Left ventricle myocardium inferior (tissue), 1 donor: ENCODE measurements around the gene FARP2. TPM values are rescaled to one million over a fixed set of nuclear protein-coding genes. Genes with fewer than 3 reads are reported as not detected.
A peak's percentile ranks its signal among the peaks of the same experiment; 100 is the strongest.
"Not testable (repeated sequence)": the region's sequence is repeated elsewhere in the genome, so short reads cannot be mapped to it uniquely, and the experiment has no call there.

Experiments used
- DNase-seq: peaks from one replicate; pipeline ENCODE4 v3.0.0-alpha.2; 2020
- H3K27ac ChIP-seq: fragments of 200-600 bp; replicated peaks from 2 replicates; pipeline ENCODE4 v1.8.0; 2021
- H3K27me3 ChIP-seq: fragments of 200-600 bp; 2 replicates; pipeline ENCODE4 v1.8.0; 2021; ENCODE audit warnings: low read depth
- H3K36me3 ChIP-seq: fragments of 200-600 bp; 2 replicates; pipeline ENCODE4 v1.8.0; 2021
- H3K4me1 ChIP-seq: fragments of 200-600 bp; 2 replicates; pipeline ENCODE4 v1.8.0; 2021
- H3K4me3 ChIP-seq: fragments of 200-600 bp; 2 replicates; pipeline ENCODE4 v1.8.0; 2021; ENCODE audit warnings: mild to moderate bottlenecking, moderate library complexity
- H3K9me3 ChIP-seq: fragments of 200-600 bp; replicated peaks from 2 replicates; pipeline ENCODE4 v1.8.0; 2021
- intact Hi-C: fragments of 100-400 bp; cut with micrococcal nuclease; formaldehyde crosslinking; loops from one replicate; pipeline ENCODE4 v1.11.0; 2022
- total RNA-seq: library from RNA; stranded (reverse); fragmentation: NEBNext Ultra II Directional; extraction: Animal tissue kit (Norgen Biotek cat#: 25700); gene quantifications from one replicate; pipeline ENCODE4 v1.2.1, GENCODE V29; 2021
- TF ChIP-seq, protein P1 (sequence below): fragments of 200-600 bp; IDR thresholded peaks from 2 replicates; pipeline ENCODE4 v1.8.0; 2021; ENCODE audit warnings: antibody characterized with exemption, mild to moderate bottlenecking, borderline replicate concordance
- donor health status: DM: no; HTN: yes; CAD: no; lungs with severe emphysema.

The FARP2 gene
- total RNA-seq, 1 donor from 2014 or later = 16.5 TPM

DNA sequence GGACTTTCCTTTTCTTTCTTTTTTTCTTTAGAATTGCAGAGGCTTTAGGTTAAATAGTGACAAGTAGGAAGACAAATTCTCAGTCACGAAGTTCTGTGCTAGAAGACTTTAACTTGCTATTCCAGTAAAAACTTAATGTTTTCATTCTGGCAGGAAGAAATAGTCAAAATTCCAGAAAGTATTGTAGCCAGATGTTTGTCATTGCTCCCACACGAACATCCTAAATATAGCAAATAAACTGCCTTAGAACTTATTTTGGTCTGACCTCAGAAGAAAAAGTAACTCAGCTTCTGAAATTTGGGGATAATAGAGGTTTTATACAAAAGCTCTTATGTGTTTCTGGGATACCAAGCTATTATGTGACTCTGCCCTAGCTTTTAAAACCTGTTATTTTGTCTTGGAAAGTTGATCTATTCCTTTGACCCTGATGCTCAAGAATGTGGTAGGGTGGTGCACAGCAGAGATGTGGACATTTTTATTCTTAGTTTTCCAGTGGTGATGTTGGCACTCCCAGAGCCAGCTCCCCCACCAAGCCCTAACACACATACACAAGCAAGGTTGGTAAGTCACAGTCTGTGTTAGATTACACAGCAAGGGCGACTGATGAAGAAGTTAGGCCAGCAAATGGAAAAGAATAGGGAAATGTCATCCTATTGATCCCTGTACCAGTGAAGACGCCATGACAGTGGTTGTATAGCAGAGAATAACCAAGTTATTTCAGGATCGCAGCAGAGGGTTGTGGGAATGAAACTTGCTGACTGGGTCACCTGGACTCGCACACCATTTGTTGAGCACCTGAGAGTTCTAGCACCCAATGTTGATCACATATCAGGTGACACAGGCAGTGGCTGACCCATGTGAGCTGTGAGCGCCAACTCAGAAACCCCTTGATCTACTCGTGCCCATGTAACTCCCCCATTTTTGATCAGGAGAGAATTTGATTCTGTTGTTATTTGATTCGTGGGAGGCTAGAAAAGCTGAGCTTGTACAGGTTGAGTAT is 23.7 kb downstream of the FARP2 start:
- TF ChIP-seq, protein P1, sequence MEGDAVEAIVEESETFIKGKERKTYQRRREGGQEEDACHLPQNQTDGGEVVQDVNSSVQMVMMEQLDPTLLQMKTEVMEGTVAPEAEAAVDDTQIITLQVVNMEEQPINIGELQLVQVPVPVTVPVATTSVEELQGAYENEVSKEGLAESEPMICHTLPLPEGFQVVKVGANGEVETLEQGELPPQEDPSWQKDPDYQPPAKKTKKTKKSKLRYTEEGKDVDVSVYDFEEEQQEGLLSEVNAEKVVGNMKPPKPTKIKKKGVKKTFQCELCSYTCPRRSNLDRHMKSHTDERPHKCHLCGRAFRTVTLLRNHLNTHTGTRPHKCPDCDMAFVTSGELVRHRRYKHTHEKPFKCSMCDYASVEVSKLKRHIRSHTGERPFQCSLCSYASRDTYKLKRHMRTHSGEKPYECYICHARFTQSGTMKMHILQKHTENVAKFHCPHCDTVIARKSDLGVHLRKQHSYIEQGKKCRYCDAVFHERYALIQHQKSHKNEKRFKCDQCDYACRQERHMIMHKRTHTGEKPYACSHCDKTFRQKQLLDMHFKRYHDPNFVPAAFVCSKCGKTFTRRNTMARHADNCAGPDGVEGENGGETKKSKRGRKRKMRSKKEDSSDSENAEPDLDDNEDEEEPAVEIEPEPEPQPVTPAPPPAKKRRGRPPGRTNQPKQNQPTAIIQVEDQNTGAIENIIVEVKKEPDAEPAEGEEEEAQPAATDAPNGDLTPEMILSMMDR = no peak
- intact Hi-C loops = no loop called here
- Histone ChIP-seq H3K27ac (peak overlapping the region; percentile 25), H3K4me3 (no peak overlapping the region), H3K27me3 (no peaks in the 10 kb centered on the region), H3K9me3 (no peaks in the 10 kb centered on the region), H3K36me3 (peaks cover 15% of the 10 kb centered on the region), H3K4me1 (peaks cover 51% of the 10 kb centered on the region)
- no peak for DNase-seq

DNA sequence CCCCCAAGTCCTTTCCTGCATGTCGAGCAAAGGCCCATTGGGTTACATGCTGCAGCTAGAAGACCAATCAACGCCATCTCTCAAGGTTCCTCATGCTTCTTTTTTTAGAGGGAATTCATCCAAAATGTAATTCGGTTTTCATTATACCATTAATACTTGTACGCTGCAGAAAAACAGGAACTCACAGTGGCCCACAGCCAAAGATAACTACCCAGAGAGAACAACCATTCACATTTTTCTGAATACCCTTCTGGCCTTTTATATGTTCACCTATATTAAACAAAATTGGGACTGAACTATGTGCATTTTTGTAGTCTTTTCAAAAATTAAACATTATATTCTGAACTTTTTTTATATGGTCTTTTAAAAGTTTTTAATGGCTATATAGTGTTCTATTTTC is 25.8 kb downstream of the FARP2 start:
- intact Hi-C loops = no loop called here
- peaks cover 51% of the 10 kb centered on the region for H3K4me1 ChIP-seq

DNA sequence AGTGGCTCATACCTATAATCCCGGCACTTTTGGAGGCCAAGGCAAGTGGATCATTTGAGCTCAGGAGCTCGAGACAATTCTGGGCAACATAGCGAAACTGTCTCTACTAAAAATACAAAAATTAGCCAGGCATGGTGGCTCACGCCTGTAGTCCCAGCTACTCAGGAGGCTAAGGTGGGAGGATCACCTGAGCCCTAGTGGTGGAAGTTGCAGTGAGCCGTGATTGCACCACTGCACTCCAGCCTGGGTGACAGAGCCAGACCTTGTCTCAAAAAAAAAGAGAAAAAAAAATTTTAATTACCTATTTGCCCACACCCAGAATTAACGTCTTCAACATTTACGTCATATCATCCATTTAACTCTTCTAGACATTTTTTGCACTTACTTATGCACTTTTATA is 29.4 kb downstream of the FARP2 start:
- H3K4me3 ChIP-seq, intact Hi-C loops, H3K9me3 ChIP-seq, DNase-seq, H3K36me3 ChIP-seq, H3K27ac ChIP-seq, H3K27me3 ChIP-seq: not testable (repeated sequence)
- peaks cover 28% of the 10 kb centered on the region for H3K4me1 ChIP-seq

More for the DNA sequence above, 25.8 kb downstream of the FARP2 start:
- Histone ChIP-seq H3K36me3 (no peaks in the 10 kb centered on the region), H3K27ac (no peak overlapping the region), H3K27me3 (no peaks in the 10 kb centered on the region), H3K9me3 (no peaks in the 10 kb centered on the region), H3K4me3 (no peak overlapping the region)
- TF ChIP-seq, protein P1 = no peak
- no peak for DNase-seq

DNA sequence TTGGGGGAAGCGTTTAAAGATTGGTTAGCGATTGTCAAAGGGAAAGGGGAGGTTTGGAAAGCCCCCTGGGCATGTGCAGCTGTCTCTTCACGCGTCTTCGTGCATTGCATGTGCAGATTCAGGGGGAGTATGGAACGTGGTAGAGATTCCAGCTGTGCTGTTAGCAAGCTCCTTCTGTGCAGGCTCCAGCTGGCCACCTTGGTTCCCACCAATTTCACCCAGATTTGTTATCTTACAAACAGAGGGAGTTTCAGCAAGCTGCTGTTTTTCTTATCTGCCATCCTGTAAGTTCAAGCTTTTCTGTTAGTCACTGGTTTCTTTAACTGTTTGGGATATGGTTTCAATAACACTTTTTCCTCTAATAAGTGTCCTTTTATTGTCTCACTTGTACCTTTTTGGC is 30.4 kb downstream of the FARP2 start:
- Histone ChIP-seq H3K9me3 (no peaks in the 10 kb centered on the region), H3K27ac (no peak overlapping the region), H3K36me3 (peaks cover 4% of the 10 kb centered on the region), H3K27me3 (no peaks in the 10 kb centered on the region), H3K4me1 (peaks cover 18% of the 10 kb centered on the region), H3K4me3 (no peak overlapping the region)
- intact Hi-C loops = no loop called here
- TF ChIP-seq, protein P1 = no peak
- no peak for DNase-seq

DNA sequence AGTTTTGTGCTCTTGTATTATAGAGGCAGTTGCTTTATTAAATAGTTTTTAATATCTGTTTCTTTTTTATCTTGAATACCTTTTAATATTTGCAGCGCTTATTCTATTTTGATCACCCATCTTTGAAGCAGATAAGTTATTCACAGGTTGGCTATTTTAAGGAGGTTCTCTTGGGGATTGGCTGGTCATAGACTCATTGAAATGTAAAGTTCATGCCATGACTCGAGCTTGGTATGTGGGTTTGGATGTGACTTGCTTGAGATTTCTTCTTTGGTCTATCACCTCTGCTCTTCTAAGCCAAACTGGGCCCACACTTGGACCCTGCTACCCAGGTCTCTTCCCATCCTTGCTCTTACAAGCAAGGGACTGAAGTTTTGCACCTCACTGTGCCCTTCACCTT is 33.6 kb downstream of the FARP2 start:
- peaks cover 2% of the 10 kb centered on the region for H3K4me1 ChIP-seq
- TF ChIP-seq, protein P1 = no peak
- no peak for DNase-seq
- no peak overlapping the region for H3K27ac ChIP-seq
- no peaks in the 10 kb centered on the region for H3K9me3 ChIP-seq
- H3K27me3 ChIP-seq = no peaks in the 10 kb centered on the region
- intact Hi-C loops = no loop called here
- H3K36me3 ChIP-seq = peaks cover 5% of the 10 kb centered on the region
- no peak overlapping the region for H3K4me3 ChIP-seq
